Islet of Langerhans (tissue), 1 donor: ENCODE results near the gene POLA2.

Experiments used
- FAIRE-seq: peaks from one replicate; lab custom pipeline; 2011; peaks lifted over from hg19 to GRCh38; lab: Jason Lieb, UNC

POLA2 gene

DNA sequence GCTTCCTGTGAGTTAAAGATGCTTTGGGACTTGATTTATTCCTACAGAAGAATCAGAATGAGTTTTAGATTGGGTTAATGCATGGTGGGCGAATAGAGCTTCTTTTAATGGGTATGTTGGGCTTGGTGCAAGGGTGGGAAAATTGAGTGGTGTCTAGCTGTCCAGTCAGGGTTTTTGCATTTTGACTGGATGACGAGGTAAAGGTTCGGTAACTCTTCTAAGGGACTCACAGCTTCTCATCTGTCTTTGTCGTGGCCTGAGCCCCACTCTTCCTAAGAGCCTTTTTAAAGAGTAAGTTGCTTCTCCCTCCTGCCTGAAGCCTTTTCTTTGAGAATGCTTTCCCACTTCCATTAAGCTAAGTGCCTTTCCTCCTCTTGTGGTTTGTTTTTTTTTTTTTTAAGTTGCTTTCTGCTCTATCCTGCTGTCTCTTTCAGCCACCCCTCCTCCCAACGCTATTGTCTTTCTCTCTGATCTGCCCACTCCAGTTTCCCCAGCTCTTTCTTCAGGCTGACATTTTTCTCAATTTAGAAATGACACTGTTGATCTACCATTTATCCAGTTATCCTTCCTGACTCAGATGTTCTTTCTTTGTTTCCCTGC is 73.0 kb downstream of the POLA2 start:
- FAIRE-seq, result no peak

DNA sequence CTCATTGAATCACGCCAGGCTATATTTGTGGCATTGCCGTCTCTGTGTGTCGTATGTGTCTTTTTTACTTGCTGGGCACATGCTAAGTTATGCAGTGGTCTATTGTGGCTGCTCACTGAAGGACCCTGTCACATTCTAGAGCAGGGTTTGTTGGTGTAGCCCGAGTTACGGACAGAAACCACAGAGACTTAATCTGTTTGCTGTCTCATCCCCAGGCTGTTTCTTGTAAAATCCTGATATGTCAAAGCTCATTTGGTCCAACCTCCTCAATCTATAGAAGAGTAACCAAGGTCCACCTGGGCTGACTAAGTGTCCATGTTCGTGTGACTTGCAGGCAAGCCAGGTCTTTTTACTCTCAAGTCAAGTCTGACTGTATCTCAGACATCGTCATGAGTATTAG is 76.9 kb downstream of the POLA2 start:
- no peak for FAIRE-seq

DNA sequence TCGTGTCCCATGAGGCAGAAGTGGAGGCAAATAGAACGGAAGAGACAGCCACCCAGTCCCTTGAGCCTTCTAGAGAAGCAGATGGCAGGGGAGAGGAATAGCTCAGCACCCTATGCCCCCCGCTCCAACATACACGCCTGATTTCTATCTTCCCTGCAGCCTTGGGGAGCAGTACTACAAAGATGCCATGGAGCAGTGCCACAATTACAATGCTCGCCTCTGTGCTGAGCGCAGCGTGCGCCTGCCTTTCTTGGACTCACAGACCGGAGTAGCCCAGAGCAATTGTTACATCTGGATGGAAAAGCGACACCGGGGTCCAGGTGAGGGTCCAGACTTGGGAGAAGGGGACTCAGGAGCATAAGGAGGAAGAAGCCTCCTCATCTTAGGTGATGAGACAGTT is 78.5 kb downstream of the POLA2 start:
- FAIRE-seq, result no peak

DNA sequence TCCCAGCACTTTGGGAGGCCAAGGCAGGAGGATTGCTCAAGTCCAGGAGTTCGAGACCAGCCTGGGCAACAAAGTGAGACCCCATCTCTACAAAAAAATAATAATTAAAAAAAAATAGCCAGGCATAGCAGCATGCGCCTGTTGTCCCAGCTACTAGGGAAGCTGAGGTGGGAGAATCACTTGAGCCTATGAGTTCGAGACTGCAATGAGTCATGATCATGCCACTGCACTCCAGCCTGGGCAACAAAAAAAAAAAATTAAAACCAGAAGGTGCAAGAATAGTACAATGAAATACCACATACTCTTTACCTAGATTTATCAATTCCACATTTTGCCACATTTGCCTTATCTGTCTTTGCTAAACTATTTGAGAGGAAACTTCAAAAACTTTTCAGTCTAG is 80.1 kb downstream of the POLA2 start:
- FAIRE-seq, result no peak
